Natural killer cell treated with Interleukin-12 subunit alpha and Interleukin-12 subunit beta and Interleukin-15 and Interleukin-18, amount 100 ng/mL, for 72 hours (primary cell): ENCODE results near the gene SEBOX. TPM values are rescaled to one million over a fixed set of nuclear protein-coding genes. Genes with fewer than 3 reads are reported as not detected.

Experiments used
- ATAC-seq, 2 donors: fragments of 150-1000 bp; cut with Tn5 transposase in 1 of 2; sonication (Bioruptor Pico), chemical (Tn5 transposase) in 1 of 2; 2 replicates each; pipeline ENCODE4 v1.10.0; 2021
- DNase-seq: peaks from one replicate; pipeline ENCODE4 v3.0.0; 2022; ENCODE audit warnings: low spot score
- H3K27ac Mint-ChIP-seq, 2 donors: 1 replicate in 1 of 2; 2 replicates in 1 of 2; pipeline ENCODE4 v1.8.0; 2022; ENCODE audit warnings: mixed read lengths in 2 of 2, mild to moderate bottlenecking in 1 of 2, moderate library complexity in 1 of 2
- H3K27me3 Mint-ChIP-seq, 2 donors: 1 replicate in 1 of 2; 2 replicates in 1 of 2; pipeline ENCODE4 v1.8.0; 2022; ENCODE audit warnings: mixed read lengths in 2 of 2
- H3K36me3 Mint-ChIP-seq: one replicate; pipeline ENCODE4 v1.8.0; 2022; ENCODE audit warnings: mixed read lengths
- H3K4me1 Mint-ChIP-seq, 2 donors: 1 replicate in 1 of 2; 2 replicates in 1 of 2; pipeline ENCODE4 v1.8.0; 2022; ENCODE audit warnings: low read depth in 2 of 2, mixed read lengths in 2 of 2, mild to moderate bottlenecking in 1 of 2
- H3K4me3 Mint-ChIP-seq: one replicate; pipeline ENCODE4 v1.8.0; 2022; ENCODE audit warnings: mixed read lengths
- H3K9me3 Mint-ChIP-seq: 2 replicates; pipeline ENCODE4 v1.8.0; 2022; ENCODE audit warnings: mixed read lengths
- total RNA-seq, 2 donors: library from RNA; stranded (reverse); gene quantifications; one replicate each; pipeline ENCODE4 v1.2.3, GENCODE V29; 2022

The SEBOX gene
- total RNA-seq, 2 donors from 2014 or later: not detected

DNA sequence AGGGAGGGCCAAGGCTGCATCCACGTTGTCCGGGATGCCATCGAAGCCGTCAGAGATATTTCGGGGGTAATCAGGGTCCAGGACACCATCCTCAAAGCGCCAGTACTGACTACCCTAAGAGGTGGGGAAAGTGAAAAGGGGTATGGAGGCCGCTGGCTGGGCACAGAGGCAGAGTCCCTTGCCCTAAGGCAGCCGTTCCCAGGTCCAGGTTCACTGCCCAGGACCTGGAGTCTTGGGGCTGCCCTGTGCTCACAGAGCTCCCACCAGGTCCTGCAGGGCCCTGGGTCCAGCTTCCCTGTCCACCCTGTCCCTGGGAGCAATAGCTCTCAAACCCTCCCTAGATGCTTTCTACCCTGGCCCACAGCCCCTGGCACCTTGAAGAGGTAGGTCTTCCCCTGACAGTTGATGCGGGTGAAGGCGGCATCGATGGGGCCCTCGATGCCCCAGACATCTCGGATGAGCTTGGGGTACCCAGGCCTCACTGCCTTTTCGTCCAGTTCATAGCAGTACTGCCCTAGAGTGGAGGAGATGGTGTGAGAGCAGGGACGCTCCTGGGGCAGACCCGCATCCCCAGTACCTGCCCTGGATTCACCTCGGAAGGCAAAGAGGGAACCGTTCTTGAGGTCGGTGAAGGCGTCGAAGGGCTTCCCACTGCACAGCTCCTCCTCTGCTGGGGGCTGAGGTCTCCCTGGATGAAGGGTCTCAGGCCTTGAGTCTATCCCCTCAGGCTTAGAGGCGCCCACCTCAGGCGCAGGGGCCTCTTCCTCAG lies 4.1 kb upstream of the SEBOX start:
- ATAC-seq (no peak), DNase-seq (no peak)
- Mint-ChIP-seq H3K36me3 (no peaks in the 10 kb centered on the region), H3K27ac (no peak overlapping the region), H3K4me1 (peaks cover 12 to 15% of the 10 kb centered on the region in 2 donors), H3K9me3 (no peaks in the 10 kb centered on the region), H3K27me3 (no peaks in the 10 kb centered on the region), H3K4me3 (no peak overlapping the region)

DNA sequence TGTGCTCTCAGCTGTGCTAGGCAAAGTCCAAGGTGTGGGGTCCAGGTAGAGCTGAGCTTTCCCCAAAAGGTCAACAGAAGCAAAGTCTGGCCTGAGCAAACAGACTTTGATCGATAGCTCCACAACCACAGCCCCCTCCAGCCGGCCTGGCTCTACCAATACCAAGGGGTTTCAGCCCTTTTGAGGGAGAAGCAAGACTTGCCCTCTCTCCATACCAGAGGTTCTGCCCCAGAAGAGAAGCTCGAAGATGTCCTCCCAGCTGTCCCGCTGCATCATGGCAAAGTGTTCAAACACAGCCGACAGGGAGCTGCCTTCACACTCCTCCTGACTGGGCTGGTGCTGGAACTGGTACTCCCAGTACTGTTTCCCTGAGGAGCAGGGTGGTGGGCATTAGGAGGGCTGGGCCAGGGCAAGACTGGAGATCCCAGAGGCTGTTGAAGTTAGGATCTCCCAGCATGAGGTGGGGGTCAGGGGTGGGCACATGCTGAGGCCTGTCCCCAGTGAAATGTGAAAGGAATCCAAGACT lies 3.4 kb upstream of the SEBOX start:
- H3K27me3 Mint-ChIP-seq: no peaks in the 10 kb centered on the region
- ATAC-seq: no peak
- H3K4me3 Mint-ChIP-seq: no peak overlapping the region
- H3K4me1 Mint-ChIP-seq: peaks cover 8 to 11% of the 10 kb centered on the region in 2 donors
- no peak overlapping the region for H3K27ac Mint-ChIP-seq
- DNase-seq: no peak
- H3K9me3 Mint-ChIP-seq: no peaks in the 10 kb centered on the region
- H3K36me3 Mint-ChIP-seq: no peaks in the 10 kb centered on the region

DNA sequence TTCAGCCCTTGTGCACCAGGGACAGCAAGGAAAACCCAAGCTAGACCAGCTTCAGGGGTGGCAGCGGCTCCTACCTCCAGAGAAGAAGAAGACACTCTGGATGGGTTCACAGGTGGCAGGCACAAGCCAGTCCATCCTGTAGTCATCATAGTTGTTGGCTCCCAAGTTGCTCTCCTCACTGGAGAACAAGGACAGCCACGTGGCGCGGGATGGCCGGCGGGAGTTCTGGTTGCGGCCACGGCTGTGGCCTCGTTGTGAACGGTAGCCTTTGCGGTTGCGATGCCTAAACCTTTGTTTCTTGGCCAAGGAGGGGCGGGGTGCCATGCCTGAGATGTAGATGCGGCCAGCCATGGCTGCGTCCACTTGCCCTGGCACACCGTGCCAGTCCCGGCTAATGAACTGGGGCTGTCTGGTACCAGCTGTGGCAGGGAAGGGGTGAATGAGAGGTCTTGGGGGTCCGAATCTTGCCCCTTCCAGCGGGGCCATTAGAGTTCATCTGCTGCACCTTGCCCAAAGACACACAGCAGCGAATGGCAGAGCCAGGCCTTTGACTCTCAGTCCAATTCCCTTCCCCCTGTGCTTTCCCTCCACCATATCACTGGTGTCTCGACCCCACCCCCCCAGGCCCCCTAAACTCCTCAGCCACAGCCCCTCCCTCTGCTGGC lies 2.8 kb upstream of the SEBOX start:
- ATAC-seq: no peak
- Mint-ChIP-seq H3K4me3 (no peak overlapping the region), H3K4me1 (peaks cover 2 to 7% of the 10 kb centered on the region in 2 donors), H3K9me3 (no peaks in the 10 kb centered on the region), H3K27me3 (no peaks in the 10 kb centered on the region), H3K27ac (no peak overlapping the region), H3K36me3 (no peaks in the 10 kb centered on the region)
- no peak for DNase-seq

DNA sequence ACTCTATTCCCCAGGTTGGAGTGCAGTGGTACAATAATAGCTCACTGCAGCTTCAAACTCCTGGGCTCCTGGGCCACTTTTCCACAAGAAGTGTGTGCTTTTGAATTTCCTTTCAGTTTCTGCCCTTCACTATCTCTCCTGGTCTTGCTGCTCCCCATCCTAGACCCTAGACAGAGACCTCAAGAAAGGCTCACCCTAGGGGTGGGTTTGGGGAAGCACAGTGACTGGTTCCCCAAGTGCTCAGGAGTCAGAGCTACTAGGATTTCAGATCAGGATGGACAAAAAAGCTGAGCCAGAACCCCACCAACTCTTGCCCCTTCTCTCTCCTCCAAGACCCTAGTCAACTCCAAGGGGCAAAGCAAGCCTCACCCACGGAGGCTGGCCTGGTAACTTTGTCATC lies 1.6 kb upstream of the SEBOX start:
- H3K27me3 Mint-ChIP-seq: no peaks in the 10 kb centered on the region
- peaks cover 0 to 5% of the 10 kb centered on the region in 2 donors for H3K4me1 Mint-ChIP-seq
- H3K4me3 Mint-ChIP-seq: no peak overlapping the region
- DNase-seq (no peak), ATAC-seq (no peak)
- H3K9me3 Mint-ChIP-seq: no peaks in the 10 kb centered on the region
- H3K36me3 Mint-ChIP-seq: no peaks in the 10 kb centered on the region
- H3K27ac Mint-ChIP-seq: no peak overlapping the region

DNA sequence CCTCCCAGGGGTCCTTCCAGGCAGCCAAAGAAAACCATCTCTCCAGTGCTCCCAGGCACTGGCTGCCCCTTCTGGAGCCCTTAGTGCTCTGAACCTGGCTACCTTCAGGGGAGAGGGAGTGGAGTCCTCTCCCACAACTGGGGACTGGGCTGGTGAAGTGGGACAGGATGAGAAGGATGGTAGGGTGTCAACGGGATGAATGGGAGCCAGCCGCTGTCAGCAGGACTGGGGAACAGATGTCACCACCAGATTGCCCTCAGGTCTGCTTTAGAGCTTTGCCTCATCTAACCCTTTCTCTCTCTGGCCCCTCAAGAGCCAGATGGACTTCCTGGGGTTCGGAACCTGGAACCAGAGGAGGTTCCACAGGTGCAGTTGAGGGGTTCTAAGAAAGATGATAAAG lies 488 bp upstream of the SEBOX start:
- no peak for ATAC-seq
- Mint-ChIP-seq H3K9me3 (no peaks in the 10 kb centered on the region), H3K4me3 (no peak overlapping the region), H3K27me3 (no peaks in the 10 kb centered on the region), H3K36me3 (peaks cover 2% of the 10 kb centered on the region), H3K4me1 (peaks cover 0 to 1% of the 10 kb centered on the region in 2 donors), H3K27ac (no peak overlapping the region)
- no peak for DNase-seq

DNA sequence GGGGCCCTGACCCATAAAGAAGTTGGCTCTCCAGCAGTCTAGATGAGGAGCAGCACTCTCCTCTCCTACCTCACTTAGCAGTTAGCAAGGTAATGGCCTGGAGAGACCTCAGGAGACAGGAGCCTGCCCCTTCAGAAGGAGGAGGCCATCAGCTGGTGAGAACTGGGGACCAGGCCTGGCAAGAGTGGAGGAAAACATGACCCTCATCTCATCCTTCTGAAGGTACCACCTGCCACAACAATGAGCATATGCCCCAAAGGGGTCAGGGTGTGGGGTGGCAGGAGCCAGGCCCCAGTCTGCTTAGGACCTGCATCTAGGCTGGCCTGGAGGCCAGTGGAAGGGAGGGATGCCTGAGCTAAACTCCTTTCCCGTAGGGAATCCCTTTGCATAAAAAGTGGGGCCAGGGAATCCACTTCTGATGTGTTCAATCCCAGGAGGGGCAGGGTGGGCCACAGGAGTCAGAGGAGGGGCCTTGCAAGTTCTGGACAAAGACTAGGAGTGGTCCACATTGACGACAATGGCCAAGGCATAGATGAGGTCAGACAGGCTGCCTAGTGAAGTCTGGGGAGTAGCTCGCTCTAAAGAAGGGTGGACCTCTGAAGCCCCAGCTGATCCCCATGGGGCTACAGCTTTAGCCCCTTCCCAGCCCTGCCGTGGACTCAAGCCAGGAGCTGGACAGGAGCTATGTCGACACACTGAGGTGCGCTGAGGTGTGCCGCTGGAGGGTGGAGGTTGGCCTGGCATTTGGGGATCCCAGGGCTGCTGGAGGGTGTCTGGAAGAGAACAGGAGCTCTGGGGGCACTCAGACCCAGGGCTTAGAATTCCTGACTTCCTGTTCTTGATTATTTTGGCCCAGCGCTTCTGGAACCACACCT lies 986 bp downstream of the SEBOX start:
- no peaks in the 10 kb centered on the region for H3K9me3 Mint-ChIP-seq

DNA sequence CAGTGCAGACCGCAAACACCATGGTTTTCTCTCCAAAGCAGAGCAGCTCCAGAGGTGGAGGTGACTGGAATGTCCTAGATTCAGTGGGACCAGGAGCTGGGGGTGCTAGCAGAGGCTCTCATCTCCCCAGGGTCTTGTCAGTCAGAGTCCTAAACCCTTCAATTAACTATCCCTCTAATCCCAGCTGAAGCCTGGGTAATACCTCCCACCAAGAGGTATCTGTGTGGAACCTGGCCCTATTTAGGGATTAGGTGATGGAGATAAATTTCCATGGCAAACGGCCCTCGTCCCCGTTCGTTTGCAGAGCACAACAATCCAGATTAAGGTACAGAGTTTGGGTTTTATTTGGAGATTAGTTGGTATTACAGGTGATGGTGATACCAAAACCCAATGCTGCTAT lies 1.8 kb downstream of the SEBOX start:
- no peak for ATAC-seq
- no peak for DNase-seq
- no peaks in the 10 kb centered on the region for H3K9me3 Mint-ChIP-seq
- peaks cover 4% of the 10 kb centered on the region for H3K36me3 Mint-ChIP-seq
- H3K4me1 Mint-ChIP-seq: peaks cover 4 to 5% of the 10 kb centered on the region in 2 donors
- no peaks in the 10 kb centered on the region for H3K27me3 Mint-ChIP-seq
- no peak overlapping the region for H3K27ac Mint-ChIP-seq
- no peak overlapping the region for H3K4me3 Mint-ChIP-seq

More for the DNA sequence above, 986 bp downstream of the SEBOX start:
- no peak overlapping the region for H3K4me3 Mint-ChIP-seq
- no peaks in the 10 kb centered on the region for H3K4me1 Mint-ChIP-seq
- no peaks in the 10 kb centered on the region for H3K27me3 Mint-ChIP-seq
- DNase-seq (no peak), ATAC-seq (no peak)
- H3K36me3 Mint-ChIP-seq: peaks cover 4% of the 10 kb centered on the region
- H3K27ac Mint-ChIP-seq: no peak overlapping the region

DNA sequence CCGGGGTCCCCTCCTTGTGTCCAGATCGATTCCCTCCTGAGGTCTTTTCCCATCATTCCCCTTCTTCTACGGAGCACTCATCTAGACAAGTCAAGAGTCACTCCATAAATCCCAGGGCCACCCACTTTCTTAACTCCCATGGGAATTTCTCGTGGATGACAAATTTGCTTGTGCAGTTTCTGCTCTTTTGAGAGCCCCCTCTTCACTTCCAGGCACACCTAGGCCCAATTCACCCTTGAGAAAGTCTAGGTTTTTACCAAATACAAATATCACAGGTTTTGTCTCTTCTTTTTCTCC lies 7.2 kb downstream of the SEBOX start:
- H3K4me1 Mint-ChIP-seq: peaks cover 25 to 26% of the 10 kb centered on the region in 2 donors
- ATAC-seq (no peak), DNase-seq (no peak)
- H3K36me3 Mint-ChIP-seq: peaks cover 4% of the 10 kb centered on the region
- peak overlapping the region; percentile 90 for H3K4me3 Mint-ChIP-seq
- H3K27me3 Mint-ChIP-seq: no peaks in the 10 kb centered on the region
- peak overlapping the region; percentile 86 to 99 for H3K27ac Mint-ChIP-seq
- H3K9me3 Mint-ChIP-seq: no peaks in the 10 kb centered on the region

DNA sequence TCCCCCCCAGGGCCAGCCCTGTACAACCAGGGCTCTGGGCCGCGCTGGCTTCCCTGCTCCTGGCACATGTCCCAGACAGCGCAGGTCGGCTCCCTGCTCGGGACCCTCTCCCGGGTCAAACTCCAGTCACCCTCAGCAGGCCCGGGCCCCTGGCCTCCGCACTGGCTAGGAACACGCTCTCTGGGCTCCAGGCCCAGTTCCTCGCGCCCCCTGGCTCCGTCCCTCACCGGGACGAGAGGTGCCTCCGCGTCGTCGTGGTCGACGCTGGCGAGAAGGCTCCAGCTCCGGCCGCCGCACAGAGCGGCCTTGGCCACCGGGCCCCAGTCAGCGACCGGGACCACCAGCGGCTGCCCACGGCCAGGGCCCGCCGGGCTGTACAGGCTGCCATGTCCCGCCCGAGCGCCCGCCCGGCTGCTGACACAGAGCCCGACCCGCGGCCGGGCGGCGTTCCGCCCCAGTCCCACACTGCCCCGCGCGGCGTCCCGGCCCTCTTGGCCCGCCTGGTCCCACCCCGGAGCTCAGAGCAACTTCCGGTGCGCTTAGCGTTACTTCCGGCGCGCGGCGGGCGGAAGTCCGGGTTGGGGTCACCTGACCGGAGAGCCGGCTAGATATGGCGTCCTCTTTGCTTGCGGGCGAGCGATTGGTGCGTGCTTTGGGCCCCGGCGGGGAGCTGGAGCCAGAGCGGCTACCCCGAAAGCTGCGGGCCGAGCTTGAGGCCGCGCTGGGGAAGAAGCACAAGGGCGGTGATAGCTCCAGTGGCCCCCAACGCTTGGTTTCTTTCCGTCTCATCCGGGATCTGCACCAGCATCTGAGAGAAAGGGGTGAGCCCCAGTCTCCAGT lies 7.7 kb downstream of the SEBOX start, which contains the start of gene POLDIP2:
POLDIP2 (minus strand) TSS at position 467 of the 840 bp plus-strand sequence; CDS start at position 388, 79 bp downstream.
- Mint-ChIP-seq H3K9me3 (no peaks in the 10 kb centered on the region), H3K4me1 (peaks cover 25 to 26% of the 10 kb centered on the region in 2 donors), H3K36me3 (peaks cover 4% of the 10 kb centered on the region), H3K27ac (peak within 1 kb of the TSS; percentile 86 to 99), H3K27me3 (no peaks in the 10 kb centered on the region), H3K4me3 (peak within 1 kb of the TSS; percentile 90)
- ATAC-seq: peak; percentile 100
- DNase-seq: peak; percentile 97

DNA sequence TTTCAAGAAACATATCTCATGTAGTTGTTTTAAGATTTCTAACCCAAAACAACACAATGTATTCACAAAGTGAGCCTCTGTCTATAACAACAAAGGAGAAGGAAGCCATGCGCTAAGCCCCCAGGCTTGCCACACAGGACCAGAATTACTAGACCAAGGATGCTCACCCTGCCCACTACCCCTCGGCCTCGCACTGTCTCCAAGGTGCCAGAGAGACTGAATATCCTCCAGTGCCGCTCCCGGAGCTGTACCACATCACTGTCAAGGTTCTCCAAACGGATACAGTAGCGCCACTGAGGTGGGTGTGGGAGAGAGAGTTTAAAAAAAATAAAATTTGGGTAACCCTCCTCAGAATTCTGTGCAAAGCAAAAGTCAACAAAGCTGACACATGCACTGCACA lies 14.7 kb downstream of the SEBOX start:
- H3K36me3 Mint-ChIP-seq: peaks cover 18% of the 10 kb centered on the region

DNA sequence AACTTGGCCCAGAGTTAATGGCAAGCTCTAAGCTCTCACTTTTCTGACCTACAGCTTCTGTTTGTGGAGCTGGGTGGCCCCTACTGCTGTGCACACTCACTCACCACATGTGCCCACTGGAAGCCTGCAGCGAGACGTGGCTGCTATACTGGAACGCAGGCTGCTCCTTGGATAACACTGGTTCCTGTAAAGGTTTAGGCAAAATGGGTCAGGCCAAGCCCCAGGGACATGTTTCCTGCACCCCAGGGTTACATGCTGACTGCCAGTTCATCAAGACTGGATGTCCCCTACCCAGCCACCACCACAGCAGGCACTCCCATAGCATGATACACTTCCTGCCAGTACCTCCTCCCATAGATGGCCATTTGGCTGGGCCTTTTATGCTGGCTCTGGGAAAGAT lies 16.0 kb downstream of the SEBOX start:
- H3K36me3 Mint-ChIP-seq: peaks cover 18% of the 10 kb centered on the region
- H3K27ac Mint-ChIP-seq: no peak overlapping the region

More for the DNA sequence above, 14.7 kb downstream of the SEBOX start:
- no peak for DNase-seq
- Mint-ChIP-seq H3K27ac (no peak overlapping the region), H3K9me3 (no peaks in the 10 kb centered on the region), H3K27me3 (no peaks in the 10 kb centered on the region), H3K4me3 (no peak overlapping the region), H3K4me1 (peaks cover 0 to 4% of the 10 kb centered on the region in 2 donors)
- no peak for ATAC-seq

DNA sequence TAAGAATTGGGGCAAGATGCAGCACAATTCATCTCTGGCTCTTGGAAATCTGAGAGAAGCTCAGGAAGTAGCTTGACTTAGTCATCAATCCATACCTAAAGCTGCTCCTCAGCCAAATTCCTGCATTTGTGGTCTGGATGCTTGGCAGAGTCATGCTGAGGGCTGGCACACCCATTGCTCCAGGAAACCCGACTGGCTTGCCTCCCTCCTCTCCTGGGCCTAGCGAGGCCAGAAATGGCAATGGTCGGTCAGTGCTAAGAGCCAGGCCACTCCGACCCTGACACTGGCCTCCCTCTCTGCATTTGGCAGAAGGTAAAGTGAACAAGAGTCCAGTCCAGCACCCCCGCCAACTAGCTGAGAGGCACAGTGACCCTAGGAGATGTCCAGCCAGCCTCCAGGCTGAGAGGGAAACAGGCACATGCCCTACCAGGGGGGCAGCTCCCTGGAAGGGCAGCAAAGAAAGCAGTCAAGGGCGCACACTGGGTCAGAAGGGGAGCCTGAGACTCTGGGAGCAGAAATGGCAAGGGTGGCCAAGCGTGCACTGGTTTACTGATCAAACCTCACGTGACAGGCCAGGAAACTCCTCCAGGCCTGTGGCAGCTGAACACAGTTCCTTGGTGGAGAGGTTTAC lies 17.6 kb downstream of the SEBOX start:
- DNase-seq: peak; percentile 32
- ATAC-seq: no peak
- Mint-ChIP-seq H3K4me3 (no peak overlapping the region), H3K9me3 (no peaks in the 10 kb centered on the region), H3K27ac (no peak overlapping the region), H3K4me1 (no peaks in the 10 kb centered on the region), H3K36me3 (peaks cover 18% of the 10 kb centered on the region), H3K27me3 (no peaks in the 10 kb centered on the region)

More for the DNA sequence above, 16.0 kb downstream of the SEBOX start:
- ATAC-seq (no peak), DNase-seq (no peak)
- no peaks in the 10 kb centered on the region for H3K9me3 Mint-ChIP-seq
- no peaks in the 10 kb centered on the region for H3K27me3 Mint-ChIP-seq
- H3K4me3 Mint-ChIP-seq: no peak overlapping the region
- H3K4me1 Mint-ChIP-seq: no peaks in the 10 kb centered on the region
